H9 (cell line): Measurements from ENCODE around the gene ITPK1. TPM values are rescaled to one million over a fixed set of nuclear protein-coding genes. Genes with fewer than 3 reads are reported as not detected.

ENCODE experiments used
- DNase-seq: peaks from one replicate; pipeline ENCODE4 v3.0.0-alpha.2; 2017
- H2AFZ ChIP-seq: one replicate; pipeline ENCODE4 v1.6.1; 2013; ENCODE audit warnings: mild to moderate bottlenecking, low read length, control low read depth, moderate library complexity
- H2AK5ac ChIP-seq: 2 replicates; pipeline ENCODE4 v1.6.1; 2013; ENCODE audit warnings: low read length, control low read depth, mixed read lengths; ENCODE audit not compliant: insufficient read length
- H2BK120ac ChIP-seq: one replicate; pipeline ENCODE4 v1.6.1; 2013; ENCODE audit warnings: low read depth, mild to moderate bottlenecking, low read length, control low read depth, inconsistent platforms; ENCODE audit not compliant: poor library complexity, severe bottlenecking
- H2BK12ac ChIP-seq: 2 replicates; pipeline ENCODE4 v1.6.1; 2013; ENCODE audit warnings: low read length, control low read depth, mixed read lengths, low read depth; ENCODE audit not compliant: insufficient read length
- H2BK15ac ChIP-seq: 2 replicates; pipeline ENCODE4 v1.6.1; 2013; ENCODE audit warnings: low read depth, low read length, control low read depth
- H2BK20ac ChIP-seq: one replicate; pipeline ENCODE4 v1.6.1; 2013; ENCODE audit warnings: low read depth, mild to moderate bottlenecking, low read length, control low read depth, inconsistent platforms; ENCODE audit not compliant: poor library complexity, severe bottlenecking
- H2BK5ac ChIP-seq: 2 replicates; pipeline ENCODE4 v1.6.1; 2013; ENCODE audit warnings: low read length, control low read depth, mixed read lengths; ENCODE audit not compliant: insufficient read length
- H3K14ac ChIP-seq: 2 replicates; pipeline ENCODE4 v1.6.1; 2013; ENCODE audit warnings: low read length, control low read depth; ENCODE audit not compliant: insufficient read depth
- H3K18ac ChIP-seq: 2 replicates; pipeline ENCODE4 v1.6.1; 2013; ENCODE audit warnings: low read depth, mild to moderate bottlenecking, mixed read lengths, low read length, control low read depth; ENCODE audit not compliant: insufficient read length
- H3K23ac ChIP-seq: 2 replicates; pipeline ENCODE4 v1.6.1; 2013; ENCODE audit warnings: low read length, control low read depth, mixed read lengths, low read depth; ENCODE audit not compliant: insufficient read length
- H3K23me2 ChIP-seq: 2 replicates; pipeline ENCODE4 v1.6.1; 2013; ENCODE audit warnings: low read depth, mild to moderate bottlenecking, mixed read lengths, low read length, control low read depth; ENCODE audit not compliant: insufficient read length, poor library complexity, severe bottlenecking
- H3K27ac ChIP-seq: 2 replicates; pipeline ENCODE4 v1.5.1; 2013; ENCODE audit warnings: low read length, control low read depth, mixed read lengths, low read depth; ENCODE audit not compliant: insufficient read length
- H3K27me3 ChIP-seq: 2 replicates; pipeline ENCODE4 v1.6.1; 2013; ENCODE audit warnings: low read length, control low read depth, inconsistent platforms; ENCODE audit not compliant: insufficient read depth
- H3K4ac ChIP-seq: 2 replicates; pipeline ENCODE4 v1.6.1; 2013; ENCODE audit warnings: low read depth, mild to moderate bottlenecking, control low read depth, inconsistent platforms, low read length, moderate library complexity
- H3K4me1 ChIP-seq: 2 replicates; pipeline ENCODE4 v1.6.1; 2013; ENCODE audit warnings: low read length, control low read depth, inconsistent platforms; ENCODE audit not compliant: insufficient read depth
- H3K4me2 ChIP-seq: 2 replicates; pipeline ENCODE4 v1.6.1; 2013; ENCODE audit warnings: low read length, control low read depth, mixed read lengths; ENCODE audit not compliant: insufficient read length, insufficient read depth
- H3K56ac ChIP-seq: 2 replicates; pipeline ENCODE4 v1.6.1; 2013; ENCODE audit warnings: low read depth, mild to moderate bottlenecking, mixed read lengths, low read length, control low read depth; ENCODE audit not compliant: insufficient read length
- H3K79me1 ChIP-seq: 2 replicates; pipeline ENCODE4 v1.6.1; 2013; ENCODE audit warnings: low read depth, mild to moderate bottlenecking, moderate library complexity, low read length, control low read depth, inconsistent platforms; ENCODE audit not compliant: insufficient read depth, poor library complexity, severe bottlenecking
- H3K79me2 ChIP-seq: 2 replicates; pipeline ENCODE4 v1.6.1; 2013; ENCODE audit warnings: low read length, control low read depth, inconsistent platforms; ENCODE audit not compliant: insufficient read depth
- H3K9ac ChIP-seq: 2 replicates; pipeline ENCODE4 v1.6.1; 2013; ENCODE audit warnings: low read length, control low read depth, mixed read lengths; ENCODE audit not compliant: insufficient read length; ENCODE audit errors: extremely low read depth
- H3K9me3 ChIP-seq: one replicate; pipeline ENCODE4 v1.6.1; 2013; ENCODE audit warnings: low read depth, low read length, inconsistent platforms; ENCODE audit not compliant: control insufficient read depth
- H3T11ph ChIP-seq: one replicate; pipeline ENCODE4 v1.6.1; 2013; ENCODE audit warnings: mild to moderate bottlenecking, low read length, control low read depth, inconsistent platforms
- H4K20me1 ChIP-seq: one replicate; pipeline ENCODE4 v1.6.1; 2013; ENCODE audit not compliant: control insufficient read depth, insufficient read length, insufficient read depth
- H4K5ac ChIP-seq: 2 replicates; pipeline ENCODE4 v1.6.1; 2013; ENCODE audit warnings: low read depth, mild to moderate bottlenecking, mixed read lengths, low read length, control low read depth; ENCODE audit not compliant: insufficient read length
- H4K8ac ChIP-seq: replicated peaks from 2 replicates; pipeline ENCODE4 v1.6.1; 2013; ENCODE audit warnings: low read length, control low read depth, mixed read lengths, low read depth; ENCODE audit not compliant: insufficient read length
- H4K91ac ChIP-seq: 2 replicates; pipeline ENCODE4 v1.6.1; 2013; ENCODE audit warnings: low read depth, mild to moderate bottlenecking, moderate library complexity, mixed read lengths, low read length, control low read depth; ENCODE audit not compliant: insufficient read length
- H3K27ac Mint-ChIP-seq, 3 experiments: 2 replicates in 2 of 3; 3 replicates in 1 of 3; pipeline ENCODE4 v1.8.0; 2020 to 2021; ENCODE audit warnings: mixed read lengths in 3 of 3, mild to moderate bottlenecking in 1 of 3, moderate library complexity in 1 of 3
- H3K27me3 Mint-ChIP-seq: 2 replicates; pipeline ENCODE4 v1.8.0; 2021; ENCODE audit warnings: low read depth, mild to moderate bottlenecking, moderate library complexity, mixed read lengths
- H3K36me3 Mint-ChIP-seq, 3 experiments: 2 replicates in 2 of 3; 3 replicates in 1 of 3; pipeline ENCODE4 v1.8.0; 2020 to 2021; ENCODE audit warnings: low read depth in 3 of 3, mixed read lengths in 3 of 3; ENCODE audit not compliant: insufficient read depth in 1 of 3
- H3K4me1 Mint-ChIP-seq, 2 experiments: 2 replicates each; pipeline ENCODE4 v1.8.0; 2020; ENCODE audit warnings: mixed read lengths in 2 of 2
- H3K4me3 Mint-ChIP-seq, 2 experiments: 2 replicates in 1 of 2; 3 replicates in 1 of 2; pipeline ENCODE4 v1.8.0; 2020 to 2021; ENCODE audit warnings: mild to moderate bottlenecking in 2 of 2, mixed read lengths in 2 of 2, moderate library complexity in 1 of 2
- H3K9me3 Mint-ChIP-seq, 2 experiments: 2 replicates in 1 of 2; 3 replicates in 1 of 2; pipeline ENCODE4 v1.8.0; 2020; ENCODE audit warnings: mild to moderate bottlenecking in 2 of 2, mixed read lengths in 2 of 2, moderate library complexity in 1 of 2
- WGBS: extraction: QIAGEN DNeasy Blood & Tissue Kit; methylation state at CpG from one replicate; pipeline ENCODE4 v1.1.7; 2013; ENCODE audit warnings: missing lambda C conversion rate, low lambda C conversion rate, mixed read lengths; ENCODE audit not compliant: insufficient read length; ENCODE audit errors: extremely low coverage; 5-methylcytosine and 5-hydroxymethylcytosine counted together
- total RNA-seq: library from RNA; stranded (reverse); gene quantifications from 2 replicates; pipeline ENCODE4 v1.2.1, GENCODE V29; 2021
- TF ChIP-seq, protein P1 (sequence below): fragments of 200-600 bp; sonication (generic); conservative IDR thresholded peaks from 3 replicates; pipeline ENCODE4 v1.8.0; 2021; ENCODE audit warnings: antibody characterized with exemption, mild to moderate bottlenecking

The ITPK1 gene
- total RNA-seq, 1 experiment from 2014 or later, result 92.7 TPM

DNA sequence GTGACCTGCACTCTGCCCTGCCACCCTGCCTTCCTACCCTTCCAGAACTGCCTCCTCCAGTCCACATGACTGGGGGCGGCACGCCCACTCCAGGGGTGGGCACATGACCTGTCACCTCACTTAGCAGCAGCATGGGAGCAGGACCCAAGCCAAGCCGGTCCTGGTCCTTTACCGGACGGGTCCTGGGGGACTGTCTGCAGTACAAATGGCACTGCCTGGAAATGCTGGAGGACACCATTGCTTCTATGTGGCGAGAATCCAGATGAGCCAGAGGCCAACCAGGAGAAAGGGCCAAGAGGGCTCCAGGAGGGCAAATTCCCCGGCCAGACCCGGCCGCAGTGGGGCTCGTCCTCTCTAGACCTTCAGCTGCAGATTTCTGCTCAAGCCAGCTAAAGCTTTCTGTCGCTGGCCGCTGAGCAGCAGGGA is 33.1 kb downstream of the ITPK1 start:
- no peak overlapping the region for H3K18ac ChIP-seq
- H3K79me2 ChIP-seq, result peaks cover 17% of the 10 kb centered on the region; the same call in 1 of the 2 replicates
- no peak overlapping the region for H2BK5ac ChIP-seq
- H4K91ac ChIP-seq, result no peak overlapping the region
- no peak overlapping the region for H2AK5ac ChIP-seq
- Mint-ChIP-seq H3K36me3 (peaks cover 6 to 20% (median 12%) of the 10 kb centered on the region in 3 experiments), H3K4me3 (no peak overlapping the region), H3K9me3 (peaks cover 2 to 5% of the 10 kb centered on the region in 2 experiments; a peak in 3 of 5 replicates), H3K4me1 (peaks cover 27 to 33% of the 10 kb centered on the region in 2 experiments), H3K27ac (peak overlapping the region in 2 of 3 experiments; percentile 41 to 69; a peak in 3 of 7 replicates), H3K27me3 (no peaks in the 10 kb centered on the region; the same call in 1 of the 2 replicates)
- no peak overlapping the region for H2BK15ac ChIP-seq
- no peak overlapping the region for H3K23ac ChIP-seq
- H4K5ac ChIP-seq, result no peak overlapping the region
- no peak overlapping the region for H3K9ac ChIP-seq
- H3T11ph ChIP-seq, result no peak overlapping the region
- no peak overlapping the region for H2BK20ac ChIP-seq
- TF ChIP-seq, protein P1, sequence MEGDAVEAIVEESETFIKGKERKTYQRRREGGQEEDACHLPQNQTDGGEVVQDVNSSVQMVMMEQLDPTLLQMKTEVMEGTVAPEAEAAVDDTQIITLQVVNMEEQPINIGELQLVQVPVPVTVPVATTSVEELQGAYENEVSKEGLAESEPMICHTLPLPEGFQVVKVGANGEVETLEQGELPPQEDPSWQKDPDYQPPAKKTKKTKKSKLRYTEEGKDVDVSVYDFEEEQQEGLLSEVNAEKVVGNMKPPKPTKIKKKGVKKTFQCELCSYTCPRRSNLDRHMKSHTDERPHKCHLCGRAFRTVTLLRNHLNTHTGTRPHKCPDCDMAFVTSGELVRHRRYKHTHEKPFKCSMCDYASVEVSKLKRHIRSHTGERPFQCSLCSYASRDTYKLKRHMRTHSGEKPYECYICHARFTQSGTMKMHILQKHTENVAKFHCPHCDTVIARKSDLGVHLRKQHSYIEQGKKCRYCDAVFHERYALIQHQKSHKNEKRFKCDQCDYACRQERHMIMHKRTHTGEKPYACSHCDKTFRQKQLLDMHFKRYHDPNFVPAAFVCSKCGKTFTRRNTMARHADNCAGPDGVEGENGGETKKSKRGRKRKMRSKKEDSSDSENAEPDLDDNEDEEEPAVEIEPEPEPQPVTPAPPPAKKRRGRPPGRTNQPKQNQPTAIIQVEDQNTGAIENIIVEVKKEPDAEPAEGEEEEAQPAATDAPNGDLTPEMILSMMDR, result no peak
- no peak overlapping the region for H3K56ac ChIP-seq
- H3K4me2 ChIP-seq, result no peak overlapping the region
- no peak overlapping the region for H2AFZ ChIP-seq
- H3K4me1 ChIP-seq, result peaks cover 3% of the 10 kb centered on the region; the same call in 1 of the 2 replicates
- no peaks in the 10 kb centered on the region for H3K27me3 ChIP-seq
- no peak overlapping the region for H3K27ac ChIP-seq
- no peaks in the 10 kb centered on the region for H3K23me2 ChIP-seq
- H4K20me1 ChIP-seq, result peaks cover 3% of the 10 kb centered on the region
- no peak overlapping the region for H2BK12ac ChIP-seq
- H2BK120ac ChIP-seq, result no peak overlapping the region
- DNase-seq, result no peak
- no peak overlapping the region for H4K8ac ChIP-seq
- WGBS, result no CpG with 5 or more reads among the region's 12 CpGs
- no peaks in the 10 kb centered on the region for H3K9me3 ChIP-seq
- H3K79me1 ChIP-seq, result peaks cover 3% of the 10 kb centered on the region
- H3K14ac ChIP-seq, result no peak overlapping the region; the same call in 1 of the 2 replicates
- H3K4ac ChIP-seq, result no peak overlapping the region
